Transverse colon (tissue), 4 donors: ENCODE measurements around the gene RRP1. TPM values are rescaled to one million over a fixed set of nuclear protein-coding genes. Genes with fewer than 3 reads are reported as not detected.
"Not testable (repeated sequence)": the region's sequence is repeated elsewhere in the genome, so short reads cannot be mapped to it uniquely, and the experiment has no call there.

Experiments used
- DNase-seq: peaks from one replicate; pipeline ENCODE4 v3.0.0-alpha.2; 2019
- H3K27ac ChIP-seq, 4 donors: fragments of 200-600 bp; sonication (generic); 2 replicates each; pipeline ENCODE4 v1.5.1; 2016 to 2018; ENCODE audit warnings: inconsistent platforms in 4 of 4
- H3K27me3 ChIP-seq: fragments of 200-600 bp; sonication (generic); 2 replicates; pipeline ENCODE4 v1.5.1; 2017; ENCODE audit warnings: inconsistent platforms
- H3K36me3 ChIP-seq, 4 donors: fragments of 200-600 bp; sonication (generic); 2 replicates each; pipeline ENCODE4 v1.5.1; 2017 to 2019; ENCODE audit warnings: inconsistent platforms in 4 of 4
- H3K4me1 ChIP-seq, 4 donors: fragments of 200-600 bp; sonication (generic); 2 replicates each; pipeline ENCODE4 v1.5.1; 2017 to 2020; ENCODE audit warnings: inconsistent platforms in 4 of 4
- H3K4me3 ChIP-seq, 4 donors: fragments of 200-600 bp; sonication (generic); 1 replicate in 1 of 4; 2 replicates in 3 of 4; pipeline versions ENCODE4 v1.5.1 to v1.6.1; 2017 to 2019; ENCODE audit warnings: inconsistent platforms in 4 of 4
- H3K9me3 ChIP-seq, 2 donors: fragments of 200-600 bp; sonication (generic); 2 replicates each; pipeline ENCODE4 v1.5.1; 2017 to 2019; ENCODE audit warnings: inconsistent platforms in 2 of 2
- CTCF ChIP-seq, 5 experiments: fragments of 200-600 bp in 3 of 5; fragments of 450-650 bp in 2 of 5; sonication (generic) in 3 of 5; IDR thresholded peaks; 1 replicate in 2 of 5; 2 replicates in 3 of 5; pipeline ENCODE4 v1.5.1; 2016 to 2017; ENCODE audit warnings: antibody characterized with exemption in 5 of 5, inconsistent platforms in 3 of 5, mild to moderate bottlenecking in 2 of 5, moderate library complexity in 1 of 5
- EP300 ChIP-seq: sonication (generic); formaldehyde crosslinking; IDR thresholded peaks from one replicate; pipeline ENCODE4 v1.6.1; 2017; ENCODE audit warnings: antibody characterized with exemption, low read depth
- POLR2A ChIP-seq: fragments of 450-650 bp; IDR thresholded peaks from one replicate; pipeline ENCODE4 v1.6.1; 2016; ENCODE audit warnings: antibody characterized with exemption, mild to moderate bottlenecking, moderate library complexity
- POLR2AphosphoS5 ChIP-seq, 3 donors: sonication (generic); formaldehyde crosslinking; IDR thresholded peaks; one replicate each; pipeline ENCODE4 v1.6.1; 2016; ENCODE audit warnings: antibody characterized with exemption in 3 of 3
- WGBS, 2 donors: methylation state at CpG; one replicate each; pipeline ENCODE4 v1.1.5; 2018; ENCODE audit warnings: low coverage in 1 of 2; 5-methylcytosine and 5-hydroxymethylcytosine counted together
- in situ Hi-C, 4 donors: fragments of 200-750 bp; cut with MboI; loops; one replicate each; pipeline versions ENCODE4 v1.15.0 to v1.15.1; 2017; ENCODE audit warnings: low sequenced_read_pairs in 3 of 4, low pct_ligation_motif_present in 1 of 4, low pct_unique_long_range_greater_than_20kb in 1 of 4
- intact Hi-C: fragments of 100-400 bp; cut with DNase I; formaldehyde crosslinking; loops from one replicate; pipeline ENCODE4 v1.15.1; 2023; ENCODE audit warnings: low total_unique reads
- total RNA-seq, 4 donors: library from RNA; depleted of rRNA; stranded (reverse); fragments of >200 nt; gene quantifications; one replicate each; pipeline ENCODE4 v1.1.0, GENCODE V29; 2016

Gene RRP1
- total RNA-seq, 4 donors from 2014 or later: 5.2 to 26.1 (median 11.1) TPM

GRCh38 chr21:43820466-43820865 lies 31.1 kb downstream of the RRP1 start:
- WGBS, 2 donors: 85 to 95% methylated on average over 8 to 11 of the region's 11 CpGs
- no peak overlapping the region for H3K4me3 ChIP-seq
- H3K9me3 ChIP-seq: no peaks in the 10 kb centered on the region
- DNase-seq: no peak
- in situ Hi-C loops: loop anchor here in 2 of 4 donors (25.0 kb wide), 2 partner anchors 117 to 167 kb away; no protein-coding TSS in a partner anchor
- H3K27me3 ChIP-seq: no peaks in the 10 kb centered on the region
- no peaks in the 10 kb centered on the region for H3K36me3 ChIP-seq
- TF ChIP-seq CTCF (IDR thresholded peaks at IDR 0.05): no peak
- no peak for TF ChIP-seq EP300
- TF ChIP-seq POLR2A: no peak
- TF ChIP-seq POLR2AphosphoS5 (IDR thresholded peaks at IDR 0.05): no peak
- H3K27ac ChIP-seq: no peak overlapping the region
- intact Hi-C loops: no loop called here
- H3K4me1 ChIP-seq: peaks cover 0 to 3% (median 0%) of the 10 kb centered on the region in 4 donors

- in situ Hi-C loops: loop anchor here in 2 of 4 donors (25.0 kb wide), 2 partner anchors 115 to 165 kb away; no protein-coding TSS in a partner anchor
- DNase-seq, H3K36me3 ChIP-seq, H3K9me3 ChIP-seq, H3K4me3 ChIP-seq, H3K4me1 ChIP-seq, intact Hi-C loops, H3K27ac ChIP-seq: not testable (repeated sequence)
- peaks cover 16% of the 10 kb centered on the region for H3K27me3 ChIP-seq
- WGBS, 2 donors: 99% methylated on average over 21 of the region's 25 CpGs; no CpG with 5 or more reads in 1 of the 2 donors
These were observed 32.8 kb downstream of the RRP1 start for GRCh38 chr21:43822166-43822565.

GRCh38 chr21:43822741-43823140 lies 33.4 kb downstream of the RRP1 start:
- 91 to 100% methylated on average over 2 to 4 of the region's 5 CpGs for WGBS, 2 donors
- H3K4me1 ChIP-seq, DNase-seq, intact Hi-C loops, H3K9me3 ChIP-seq, H3K36me3 ChIP-seq, H3K27ac ChIP-seq, H3K4me3 ChIP-seq: not testable (repeated sequence)
- in situ Hi-C loops: loop anchor here in 2 of 4 donors (25.0 kb wide), 2 partner anchors 115 to 165 kb away; no protein-coding TSS in a partner anchor
- H3K27me3 ChIP-seq: peaks cover 20% of the 10 kb centered on the region

- WGBS, 2 donors: 84% methylated on average over 17 of the region's 17 CpGs; no CpG with 5 or more reads in 1 of the 2 donors
- Histone ChIP-seq H3K9me3 (no peaks in the 10 kb centered on the region), H3K27me3 (peaks cover 29% of the 10 kb centered on the region), H3K27ac (no peak overlapping the region), H3K4me1 (peaks cover 0 to 5% (median 0%) of the 10 kb centered on the region in 4 donors), H3K36me3 (no peaks in the 10 kb centered on the region), H3K4me3 (no peak overlapping the region)
- in situ Hi-C loops (loop anchor here in 3 of 4 donors (25.0 kb wide), 2 partner anchors 113 to 163 kb away; no protein-coding TSS in a partner anchor), intact Hi-C loops (no loop called here)
- TF ChIP-seq CTCF (IDR thresholded peaks at IDR 0.05) (no peak), POLR2A (no peak), POLR2AphosphoS5 (IDR thresholded peaks at IDR 0.05) (no peak), EP300 (no peak)
- DNase-seq: no peak
These were observed 35.2 kb downstream of the RRP1 start for GRCh38 chr21:43824333-43825241.

- no peak for DNase-seq
- in situ Hi-C loops: loop anchor here in 1 of 4 donors (25.0 kb wide), 1 partner anchor 112 kb away; no protein-coding TSS in a partner anchor
These were observed 36.0 kb downstream of the RRP1 start for GRCh38 chr21:43825242-43825935.

More at GRCh38 chr21:43825242-43825935, 36.0 kb downstream of the RRP1 start:
- H3K36me3 ChIP-seq: no peaks in the 10 kb centered on the region
- TF ChIP-seq POLR2A: no peak
- no peak for TF ChIP-seq POLR2AphosphoS5 (IDR thresholded peaks at IDR 0.05)
- no peak for TF ChIP-seq EP300
- no peak for TF ChIP-seq CTCF (IDR thresholded peaks at IDR 0.05)
- H3K9me3 ChIP-seq: no peaks in the 10 kb centered on the region
- peaks cover 0 to 5% (median 0%) of the 10 kb centered on the region in 4 donors for H3K4me1 ChIP-seq
- no peak overlapping the region for H3K27ac ChIP-seq
- 50 to 74% methylated on average over 2 to 24 of the region's 24 CpGs for WGBS, 2 donors
- peaks cover 34% of the 10 kb centered on the region for H3K27me3 ChIP-seq
- intact Hi-C loops: no loop called here
- no peak overlapping the region for H3K4me3 ChIP-seq
